Neural progenitor cell (in vitro differentiated cells): Measurements from ENCODE around the gene DLG2.

Experiments
- EZH2phosphoT487 ChIP-seq: fragments of 200-600 bp; sonication (generic); IDR thresholded peaks from 2 replicates; pipeline ENCODE4 v1.6.1; 2017; ENCODE audit warnings: antibody characterized with exemption
- TF ChIP-seq, protein P1 (sequence below): fragments of 200-600 bp; sonication (generic); IDR thresholded peaks from 2 replicates; pipeline ENCODE4 v1.5.1; 2017; ENCODE audit warnings: antibody characterized with exemption, mild to moderate bottlenecking

DNA sequence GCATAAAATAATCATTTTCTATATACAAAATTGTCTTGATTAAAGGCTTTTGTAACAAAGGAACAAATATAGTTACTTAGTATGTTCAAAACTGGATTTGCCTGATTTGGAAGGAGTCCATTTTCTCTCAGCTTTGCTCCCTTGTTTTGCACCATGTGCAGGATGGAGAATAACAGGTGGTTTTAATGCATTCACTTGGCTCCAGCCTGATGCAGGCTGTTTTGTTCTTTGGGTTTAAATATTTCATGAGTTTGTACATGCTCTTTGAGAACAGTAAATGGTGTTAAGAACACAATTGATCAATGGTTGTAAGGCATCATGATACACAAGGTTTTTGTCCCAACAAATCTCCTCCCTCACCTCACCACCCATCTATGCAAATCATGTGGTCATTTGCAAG is 1454.1 kb downstream of the DLG2 start:
- no peak for TF ChIP-seq EZH2phosphoT487
- TF ChIP-seq, protein P1, sequence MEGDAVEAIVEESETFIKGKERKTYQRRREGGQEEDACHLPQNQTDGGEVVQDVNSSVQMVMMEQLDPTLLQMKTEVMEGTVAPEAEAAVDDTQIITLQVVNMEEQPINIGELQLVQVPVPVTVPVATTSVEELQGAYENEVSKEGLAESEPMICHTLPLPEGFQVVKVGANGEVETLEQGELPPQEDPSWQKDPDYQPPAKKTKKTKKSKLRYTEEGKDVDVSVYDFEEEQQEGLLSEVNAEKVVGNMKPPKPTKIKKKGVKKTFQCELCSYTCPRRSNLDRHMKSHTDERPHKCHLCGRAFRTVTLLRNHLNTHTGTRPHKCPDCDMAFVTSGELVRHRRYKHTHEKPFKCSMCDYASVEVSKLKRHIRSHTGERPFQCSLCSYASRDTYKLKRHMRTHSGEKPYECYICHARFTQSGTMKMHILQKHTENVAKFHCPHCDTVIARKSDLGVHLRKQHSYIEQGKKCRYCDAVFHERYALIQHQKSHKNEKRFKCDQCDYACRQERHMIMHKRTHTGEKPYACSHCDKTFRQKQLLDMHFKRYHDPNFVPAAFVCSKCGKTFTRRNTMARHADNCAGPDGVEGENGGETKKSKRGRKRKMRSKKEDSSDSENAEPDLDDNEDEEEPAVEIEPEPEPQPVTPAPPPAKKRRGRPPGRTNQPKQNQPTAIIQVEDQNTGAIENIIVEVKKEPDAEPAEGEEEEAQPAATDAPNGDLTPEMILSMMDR, result no peak
